ENCODE results near the gene SYT7.

SYT7 gene

GRCh38 chr11:61511383-61511782 is 69.5 kb downstream of the SYT7 start:
- no peak for DNase-seq

DNA sequence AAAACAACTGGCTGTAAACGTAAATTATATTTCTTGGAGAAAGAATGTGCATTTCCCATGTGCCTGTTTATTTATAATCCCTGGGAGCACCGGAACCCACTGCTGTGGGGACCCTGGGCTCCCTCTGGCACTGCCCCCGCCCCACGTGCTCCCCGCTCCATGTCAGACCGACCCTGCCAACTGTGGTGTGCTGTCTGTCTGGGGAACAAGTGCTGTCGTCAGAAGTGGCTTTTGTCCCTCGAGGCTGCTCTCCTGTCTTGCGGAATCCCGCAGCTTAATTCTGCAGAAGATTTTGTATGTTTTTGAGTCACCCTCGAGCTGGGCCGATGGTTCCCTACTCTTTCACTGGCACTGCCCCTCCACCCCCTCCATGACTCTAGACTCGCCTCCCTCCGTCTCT is 69.9 kb downstream of the SYT7 start:
- DNase-seq = no peak

DNA sequence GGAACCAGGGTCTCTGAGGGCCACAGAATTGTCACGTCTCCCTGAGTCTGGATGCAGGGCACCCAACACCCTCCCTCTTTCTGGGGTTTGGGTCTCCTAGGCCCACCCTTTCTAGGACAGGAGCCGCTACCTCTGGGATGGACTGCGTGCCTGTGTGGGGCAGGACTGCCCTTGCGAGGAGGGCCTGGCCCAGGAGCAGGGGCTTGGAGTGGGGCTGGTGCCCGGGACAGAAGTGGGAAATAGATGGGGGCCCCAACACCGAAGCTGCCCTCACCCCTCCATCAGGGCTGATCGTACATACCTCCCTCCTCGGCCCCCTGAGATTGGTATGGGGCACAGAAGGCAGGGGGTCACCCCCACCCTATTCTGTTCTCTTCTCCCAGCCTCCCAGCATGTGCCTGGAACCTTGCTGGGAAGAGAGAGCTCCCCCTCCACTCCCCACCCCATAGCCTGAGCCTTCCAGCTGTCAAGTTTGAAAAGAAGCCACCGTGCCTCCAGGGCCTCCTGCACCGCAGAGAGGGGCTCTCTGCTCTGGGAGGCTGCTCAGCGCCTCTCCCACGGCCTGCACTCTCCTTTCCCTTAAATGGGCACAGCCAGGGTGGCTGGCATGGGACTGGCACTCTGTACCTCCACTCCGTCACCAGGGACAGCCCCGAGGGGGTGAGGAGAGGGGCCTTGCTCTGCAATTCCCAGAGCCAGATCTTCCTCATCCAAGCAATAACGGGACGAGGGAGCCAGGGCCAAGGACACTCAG is 70.5 kb downstream of the SYT7 start:
- no peak for DNase-seq

DNA sequence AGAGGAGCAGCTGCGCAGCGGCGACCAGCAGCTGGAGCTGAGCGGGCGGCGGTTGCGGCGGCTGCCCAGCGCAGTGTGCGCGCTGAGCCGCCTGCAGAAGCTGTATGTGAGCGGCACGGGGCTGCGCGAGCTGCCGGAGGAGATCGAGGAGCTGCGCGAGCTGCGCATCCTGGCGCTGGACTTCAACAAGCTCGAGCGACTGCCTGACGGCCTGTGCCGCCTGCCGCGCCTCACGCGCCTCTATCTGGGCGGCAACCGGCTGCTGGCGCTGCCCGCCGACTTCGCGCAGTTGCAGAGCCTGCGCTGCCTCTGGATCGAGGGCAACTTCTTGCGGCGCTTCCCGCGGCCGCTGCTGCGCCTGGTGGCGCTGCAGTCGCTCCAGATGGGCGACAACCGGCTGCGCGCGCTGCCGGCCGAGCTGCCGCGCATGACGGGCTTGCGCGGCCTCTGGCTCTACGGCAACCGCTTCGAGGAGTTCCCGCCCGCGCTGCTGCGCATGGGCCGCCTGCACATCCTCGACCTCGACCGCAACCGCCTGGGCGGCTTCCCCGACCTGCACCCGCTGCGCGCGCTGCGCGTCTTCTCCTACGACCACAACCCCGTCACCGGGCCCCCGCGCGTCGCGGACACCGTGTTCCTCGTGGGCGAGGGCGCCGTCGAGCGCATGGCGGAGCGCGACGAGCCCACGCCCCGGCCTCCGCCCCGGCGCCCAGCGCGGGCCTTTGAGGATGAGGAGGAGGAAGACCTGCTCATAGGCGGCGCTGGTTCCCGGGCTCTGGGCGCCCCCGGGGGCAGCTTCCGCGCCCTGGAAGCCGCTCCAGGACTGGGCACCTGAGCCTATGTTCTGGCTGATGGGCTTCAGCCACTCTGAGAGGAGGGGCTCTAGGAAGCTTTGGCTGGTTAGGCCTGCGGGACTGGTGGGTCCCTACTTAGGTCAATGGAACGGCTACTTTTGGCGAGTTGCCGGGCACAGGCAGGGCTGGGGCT is 71.5 kb downstream of the SYT7 start:
- peak; percentile 81 for DNase-seq

DNA sequence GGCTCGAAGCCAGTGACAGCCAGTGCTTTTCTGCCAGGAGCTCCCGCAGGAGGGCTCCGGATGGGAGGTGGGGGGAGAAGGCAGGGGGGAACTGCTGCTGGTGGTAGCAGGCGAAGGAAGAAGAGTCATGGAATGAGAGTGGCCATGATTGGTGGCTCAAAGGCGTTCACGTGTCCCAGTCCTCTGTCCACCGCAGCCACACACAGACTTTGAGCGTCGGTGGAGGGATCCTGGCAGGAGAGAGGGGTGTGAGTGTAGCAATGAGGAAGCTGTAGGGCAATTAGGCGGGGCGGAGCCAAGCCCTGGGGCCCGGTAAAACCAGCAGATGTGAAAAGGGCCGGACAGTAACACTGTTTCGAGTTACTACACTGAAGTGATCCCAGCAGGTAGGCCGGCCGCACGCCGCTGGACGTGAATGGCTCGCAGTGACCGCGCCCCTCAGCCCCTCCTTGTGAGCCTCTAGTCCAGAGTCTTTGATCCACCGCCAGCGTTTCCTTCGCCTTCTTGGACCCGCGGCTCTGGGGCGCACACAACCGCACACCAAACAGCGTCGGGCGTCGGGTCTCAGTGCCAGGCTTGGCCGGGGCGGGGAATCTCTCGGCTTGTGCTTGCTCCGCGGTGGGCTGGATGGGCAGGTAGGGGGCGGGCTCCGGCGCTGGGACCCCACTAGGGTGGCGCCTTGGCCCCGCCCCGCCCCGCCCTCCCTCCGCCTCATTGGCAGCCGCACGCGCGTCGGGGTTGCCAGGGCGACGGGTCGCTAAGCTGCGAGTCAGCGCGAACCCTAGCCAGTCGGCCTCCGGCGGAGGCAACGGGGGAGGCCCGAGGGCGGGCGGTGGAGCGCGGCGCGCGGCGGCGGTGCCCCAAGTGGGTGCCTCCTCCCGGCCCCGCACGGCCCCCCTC is 72.7 kb downstream of the SYT7 start, which contains the start of gene LRRC10B:
Gene LRRC10B (plus strand): TSS at position 788 of the 900 bp plus-strand sequence. CDS start 250 bp downstream, outside the sequence.
- peak; percentile 86 for DNase-seq

DNA sequence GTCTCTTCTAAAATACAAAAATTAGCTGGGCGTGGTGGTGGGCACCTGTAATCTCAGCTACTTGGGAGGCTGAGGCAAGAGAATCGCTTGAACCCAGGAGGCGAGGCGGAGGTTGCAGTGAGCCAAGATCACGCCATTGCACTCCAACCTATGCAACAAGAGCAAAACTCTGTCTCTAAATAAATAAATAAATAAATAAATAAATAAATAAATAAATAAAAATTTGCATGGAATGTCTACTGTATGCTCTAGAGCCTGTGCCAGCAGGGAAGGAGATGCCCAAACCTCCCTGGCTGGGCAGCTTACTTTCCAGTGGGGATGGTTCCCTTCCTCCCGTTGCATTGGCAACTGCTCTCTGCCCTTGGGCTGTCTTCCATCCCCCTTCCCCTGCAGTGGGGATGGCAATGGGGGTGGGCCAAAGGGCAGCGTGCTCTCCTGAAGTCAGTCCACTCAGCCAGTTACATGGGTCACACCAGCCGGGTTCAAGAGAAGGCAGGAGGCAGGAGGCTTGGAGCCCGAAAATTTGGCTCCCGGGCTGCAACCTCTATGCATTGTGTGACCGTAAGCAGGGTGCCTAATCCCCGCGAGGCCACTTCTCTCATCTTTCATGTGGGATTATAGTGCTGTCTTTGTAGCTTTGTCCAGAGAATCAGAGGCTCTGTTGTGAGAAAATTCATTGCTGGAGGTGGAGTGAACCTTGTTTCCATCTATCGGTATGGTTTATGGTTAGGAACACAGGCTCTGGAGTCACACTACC is 73.7 kb downstream of the SYT7 start:
- no peak for DNase-seq

- DNase-seq = no peak
These were observed 75.2 kb downstream of the SYT7 start for GRCh38 chr11:61505640-61506155.

DNA sequence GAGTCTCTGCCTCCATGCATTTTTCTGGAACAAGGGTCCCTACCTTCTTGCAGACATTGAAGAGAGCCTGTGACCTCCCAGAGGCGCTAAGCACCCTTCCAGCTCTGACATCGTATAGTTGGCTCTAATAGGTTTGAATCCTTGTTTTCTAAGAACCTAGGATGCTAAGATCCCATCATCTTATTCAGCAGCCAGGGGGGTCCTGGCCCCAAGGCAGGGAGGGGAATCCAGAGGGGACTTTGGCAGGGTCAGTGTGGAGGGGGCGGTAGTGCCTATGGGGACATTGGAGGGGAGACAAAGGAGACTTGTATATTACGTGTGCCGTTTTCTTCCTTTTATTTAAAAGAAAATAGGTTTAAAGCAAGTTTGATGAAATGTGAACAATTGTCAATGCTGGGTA is 75.8 kb downstream of the SYT7 start:
- DNase-seq = no peak

DNA sequence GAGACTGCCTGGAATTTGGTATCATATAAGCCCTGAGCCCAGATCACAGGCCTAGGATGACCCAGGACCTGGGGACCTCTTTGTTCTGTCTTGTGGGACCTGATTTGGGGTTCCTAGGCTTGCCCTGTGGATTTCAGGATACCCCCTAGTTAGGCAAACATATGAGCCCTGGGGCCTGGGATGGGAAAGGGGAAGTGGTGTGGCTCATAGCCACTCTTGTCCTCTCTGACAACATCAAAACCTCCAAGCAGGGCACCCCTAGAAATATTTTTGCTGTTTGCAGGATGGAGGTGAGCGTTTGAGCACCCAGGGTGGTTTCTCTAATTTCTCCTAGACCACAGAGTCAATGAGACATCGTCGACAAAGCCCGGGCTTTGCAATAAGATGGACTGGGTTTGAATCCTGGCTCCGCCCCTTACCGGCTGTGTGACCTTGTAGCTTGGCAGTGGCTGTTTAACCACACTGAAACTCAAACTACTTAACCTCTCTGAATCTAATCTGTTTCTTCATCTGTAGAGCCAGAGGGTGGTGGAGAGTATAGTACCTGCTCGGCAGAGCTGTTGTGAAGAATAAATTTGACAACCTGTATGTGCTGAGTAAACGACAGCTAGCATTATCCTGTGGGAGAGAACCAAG is 77.6 kb downstream of the SYT7 start:
- no peak for DNase-seq

- no peak for DNase-seq
These were observed 78.4 kb downstream of the SYT7 start for GRCh38 chr11:61502522-61502921.

DNA sequence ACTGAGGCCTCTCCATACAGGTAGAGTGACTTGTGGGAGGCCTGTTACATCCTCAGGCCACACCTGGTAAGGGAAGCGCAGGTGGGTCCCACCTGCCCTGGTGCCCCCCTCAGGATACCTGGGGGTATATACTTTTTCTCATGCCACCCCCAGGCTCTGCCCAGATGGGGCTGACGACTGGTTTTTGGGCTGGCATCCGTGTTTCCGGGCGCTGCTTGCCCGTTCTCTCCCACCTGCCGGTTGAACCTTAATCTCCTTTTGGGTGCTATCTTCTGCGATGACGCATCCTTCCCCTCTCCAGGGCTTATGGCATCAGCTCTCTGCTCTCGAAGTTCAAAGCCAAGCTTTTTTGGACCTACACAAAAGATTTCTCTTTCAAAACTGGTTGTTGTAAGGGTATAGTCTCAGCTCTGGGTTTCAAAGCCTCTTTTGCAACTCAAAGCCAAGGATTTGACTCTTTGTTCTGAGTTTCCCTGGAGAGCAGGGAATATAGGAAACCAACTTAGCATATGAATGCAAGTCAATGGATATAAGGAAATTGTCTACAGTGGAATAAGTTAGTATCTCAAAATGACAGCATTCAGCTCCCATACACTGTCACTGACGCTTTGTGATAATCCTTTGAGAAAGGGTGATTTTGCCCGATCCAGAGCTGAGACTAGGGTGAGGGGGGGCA is 80.9 kb downstream of the SYT7 start:
- DNase-seq = no peak

DNA sequence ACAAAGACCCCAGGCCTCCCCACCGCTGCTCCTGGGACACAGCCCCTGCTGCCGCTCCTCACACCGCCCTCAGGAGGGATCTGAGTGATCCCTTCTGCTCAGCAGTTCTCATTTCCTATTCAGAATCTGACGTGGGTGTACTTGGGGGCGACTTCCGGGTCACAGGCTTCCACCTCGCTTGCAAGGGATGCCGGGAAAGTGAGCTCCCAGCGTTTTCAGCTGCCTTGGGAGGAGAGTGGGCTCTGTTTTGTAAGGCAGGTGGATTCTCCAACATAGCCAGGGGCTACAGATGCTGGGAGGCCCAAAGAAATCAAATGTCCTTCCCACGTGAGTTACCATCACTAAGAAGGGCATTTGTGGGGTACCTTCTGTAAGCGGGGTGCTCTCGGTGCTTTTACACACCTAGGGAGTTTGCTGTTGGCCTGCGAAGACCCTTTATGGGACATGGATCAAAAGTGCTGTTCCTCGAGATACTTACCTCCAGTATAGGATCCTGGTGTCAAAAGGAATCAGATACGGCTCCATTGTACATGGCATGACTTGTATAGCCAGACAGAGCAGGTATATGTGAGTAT is 82.0 kb downstream of the SYT7 start:
- no peak for DNase-seq

- DNase-seq = no peak
These were observed 83.0 kb downstream of the SYT7 start for GRCh38 chr11:61497876-61498275.

DNA sequence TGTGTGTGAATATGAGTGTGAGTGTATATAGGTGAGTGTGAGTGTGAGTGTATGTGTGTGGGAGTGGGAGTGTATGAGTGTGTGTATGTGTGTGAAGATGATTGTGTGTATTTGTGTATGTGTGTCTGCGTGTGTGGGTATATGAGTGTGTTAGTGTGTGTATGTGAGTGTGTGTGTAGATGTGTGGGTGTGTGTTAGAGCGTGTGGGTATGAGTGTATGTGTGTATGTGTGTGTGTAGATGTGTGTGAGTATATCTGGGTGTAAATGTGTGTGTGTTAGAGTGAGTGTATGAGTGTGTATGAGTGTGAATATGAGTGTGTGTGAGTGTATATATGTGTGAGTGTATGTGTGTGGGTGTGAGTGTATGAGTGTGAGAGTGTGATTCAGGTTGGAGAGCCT is 83.4 kb downstream of the SYT7 start:
- DNase-seq = no peak

DNA sequence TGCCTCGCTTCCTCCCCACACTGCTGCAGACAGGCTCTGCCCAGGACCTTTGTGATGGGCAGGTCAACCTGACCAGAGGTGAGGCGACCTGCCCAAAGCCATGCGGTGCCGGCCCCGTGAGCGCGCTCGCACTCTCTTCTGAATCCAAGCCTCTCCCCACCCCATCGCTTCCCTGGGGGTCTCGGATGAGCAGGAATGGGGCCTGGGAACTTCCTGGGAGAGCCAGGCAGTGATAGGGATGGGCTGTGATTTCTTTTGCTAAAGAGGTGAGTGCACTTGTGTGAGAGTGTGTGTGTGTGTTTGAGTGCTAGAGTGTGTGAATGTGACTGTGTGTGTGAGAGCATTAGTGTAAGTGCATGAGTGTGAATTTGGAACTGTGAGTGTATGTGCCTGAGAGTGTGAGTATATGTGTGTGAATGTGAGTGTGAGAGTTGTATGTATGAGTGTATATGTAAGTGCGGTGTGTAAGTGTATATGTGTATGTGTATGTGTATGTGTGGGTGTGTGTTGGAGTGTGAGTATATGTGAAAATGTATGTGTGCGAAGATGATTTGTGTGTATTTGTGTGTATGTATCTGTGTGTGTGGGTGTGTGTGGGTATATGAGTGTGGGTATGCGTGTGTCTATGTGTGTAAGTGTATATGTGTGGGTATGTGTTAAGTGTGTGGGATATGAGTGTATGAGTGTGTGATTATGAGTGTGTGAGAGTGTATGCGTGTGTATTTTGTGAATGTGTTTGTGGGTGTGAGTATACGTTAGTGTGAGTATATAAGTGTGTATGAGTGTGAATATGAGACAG is 84.1 kb downstream of the SYT7 start:
- DNase-seq = no peak

GRCh38 chr11:61495801-61496601 is 84.9 kb downstream of the SYT7 start:
- DNase-seq = peak; percentile 88

- no peak for DNase-seq
These were observed 86.4 kb downstream of the SYT7 start for GRCh38 chr11:61494381-61494961.

GRCh38 chr11:61491736-61492395 is 89.0 kb downstream of the SYT7 start:
- DNase-seq = no peak

Measured in NCI-H510A treated with DMSO at 0.1 percent for 48 hours (cell line).